ENCODE measurements around the gene RPL19. TPM values are rescaled to one million over a fixed set of nuclear protein-coding genes. Genes with fewer than 3 reads are reported as not detected.
A peak's percentile ranks its signal among the peaks of the same experiment; 100 is the strongest.

RPL19 gene
- total and polyA plus RNA-seq, 8 donors, result 1,114 to 4,546 (median 2,476) TPM

DNA sequence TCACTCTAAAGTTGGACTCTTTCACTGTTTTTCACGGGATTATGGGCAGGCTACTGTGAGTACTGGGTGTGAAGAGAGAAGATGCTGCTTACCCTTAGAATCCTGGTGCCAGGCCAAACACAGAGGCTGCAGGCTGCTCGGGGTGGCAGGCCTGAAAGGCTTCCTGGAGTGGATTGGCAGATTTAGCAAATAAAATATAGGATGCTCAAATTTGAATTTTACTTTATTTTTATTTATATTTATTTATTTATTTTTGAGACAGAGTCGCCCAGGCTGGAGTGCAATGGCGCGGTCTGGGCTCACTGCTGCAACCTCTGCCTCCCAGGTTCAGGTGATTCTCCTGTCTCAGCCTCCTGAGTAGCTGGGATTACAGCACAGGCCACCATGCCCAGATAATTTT is 40.5 kb downstream of the RPL19 start:
- peaks cover 0 to 74% (median 5%) of the 10 kb centered on the region in 3 donors for H3K27me3 ChIP-seq
- intact Hi-C loops (cut with DNase I; ENCODE audit: low total_unique reads), result loop anchor here (5.0 kb wide), 1 partner anchor 33 kb away; no protein-coding TSS in a partner anchor
- WGBS, 5 donors, result 78 to 90% (median 90%) methylated on average over 5 of the region's 5 CpGs

GRCh38 chr17:39243155-39243554 is 43.1 kb downstream of the RPL19 start:
- 67 to 73% (median 70%) methylated on average over 8 of the region's 8 CpGs for WGBS, 5 donors
- peaks cover 5 to 24% (median 13%) of the 10 kb centered on the region in 4 donors for H3K4me1 ChIP-seq
- H3K9me3 ChIP-seq, result no peaks in the 10 kb centered on the region
- no peak for DNase-seq
- H3K27me3 ChIP-seq, result peaks cover 0 to 53% (median 5%) of the 10 kb centered on the region in 3 donors
- intact Hi-C loops (cut with DNase I; ENCODE audit: low total_unique reads), result loop anchor here (5.0 kb wide), 1 partner anchor 36 kb away; no protein-coding TSS in a partner anchor
- H3K27ac ChIP-seq, result no peak overlapping the region
- TF ChIP-seq, protein P1, sequence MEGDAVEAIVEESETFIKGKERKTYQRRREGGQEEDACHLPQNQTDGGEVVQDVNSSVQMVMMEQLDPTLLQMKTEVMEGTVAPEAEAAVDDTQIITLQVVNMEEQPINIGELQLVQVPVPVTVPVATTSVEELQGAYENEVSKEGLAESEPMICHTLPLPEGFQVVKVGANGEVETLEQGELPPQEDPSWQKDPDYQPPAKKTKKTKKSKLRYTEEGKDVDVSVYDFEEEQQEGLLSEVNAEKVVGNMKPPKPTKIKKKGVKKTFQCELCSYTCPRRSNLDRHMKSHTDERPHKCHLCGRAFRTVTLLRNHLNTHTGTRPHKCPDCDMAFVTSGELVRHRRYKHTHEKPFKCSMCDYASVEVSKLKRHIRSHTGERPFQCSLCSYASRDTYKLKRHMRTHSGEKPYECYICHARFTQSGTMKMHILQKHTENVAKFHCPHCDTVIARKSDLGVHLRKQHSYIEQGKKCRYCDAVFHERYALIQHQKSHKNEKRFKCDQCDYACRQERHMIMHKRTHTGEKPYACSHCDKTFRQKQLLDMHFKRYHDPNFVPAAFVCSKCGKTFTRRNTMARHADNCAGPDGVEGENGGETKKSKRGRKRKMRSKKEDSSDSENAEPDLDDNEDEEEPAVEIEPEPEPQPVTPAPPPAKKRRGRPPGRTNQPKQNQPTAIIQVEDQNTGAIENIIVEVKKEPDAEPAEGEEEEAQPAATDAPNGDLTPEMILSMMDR (IDR thresholded peaks at IDR 0.05), result no peak
- TF ChIP-seq POLR2A (IDR thresholded peaks at IDR 0.05), result no peak
- no peak for TF ChIP-seq POLR2AphosphoS5 (IDR thresholded peaks at IDR 0.05)
- no peak for TF ChIP-seq EP300 (IDR thresholded peaks at IDR 0.05)
- no peaks in the 10 kb centered on the region for H3K36me3 ChIP-seq
- H3K4me3 ChIP-seq, result no peak overlapping the region

More for the DNA sequence above, 40.5 kb downstream of the RPL19 start:
- H3K27ac ChIP-seq, result no peak overlapping the region
- no peak for DNase-seq
- H3K9me3 ChIP-seq, result no peaks in the 10 kb centered on the region
- peaks cover 5 to 26% (median 14%) of the 10 kb centered on the region in 4 donors for H3K4me1 ChIP-seq
- TF ChIP-seq, protein P1 (IDR thresholded peaks at IDR 0.05), result no peak
- TF ChIP-seq EP300 (IDR thresholded peaks at IDR 0.05), result no peak
- TF ChIP-seq POLR2A (IDR thresholded peaks at IDR 0.05), result no peak
- TF ChIP-seq POLR2AphosphoS5 (IDR thresholded peaks at IDR 0.05), result no peak
- H3K36me3 ChIP-seq, result no peaks in the 10 kb centered on the region
- no peak overlapping the region for H3K4me3 ChIP-seq

DNA sequence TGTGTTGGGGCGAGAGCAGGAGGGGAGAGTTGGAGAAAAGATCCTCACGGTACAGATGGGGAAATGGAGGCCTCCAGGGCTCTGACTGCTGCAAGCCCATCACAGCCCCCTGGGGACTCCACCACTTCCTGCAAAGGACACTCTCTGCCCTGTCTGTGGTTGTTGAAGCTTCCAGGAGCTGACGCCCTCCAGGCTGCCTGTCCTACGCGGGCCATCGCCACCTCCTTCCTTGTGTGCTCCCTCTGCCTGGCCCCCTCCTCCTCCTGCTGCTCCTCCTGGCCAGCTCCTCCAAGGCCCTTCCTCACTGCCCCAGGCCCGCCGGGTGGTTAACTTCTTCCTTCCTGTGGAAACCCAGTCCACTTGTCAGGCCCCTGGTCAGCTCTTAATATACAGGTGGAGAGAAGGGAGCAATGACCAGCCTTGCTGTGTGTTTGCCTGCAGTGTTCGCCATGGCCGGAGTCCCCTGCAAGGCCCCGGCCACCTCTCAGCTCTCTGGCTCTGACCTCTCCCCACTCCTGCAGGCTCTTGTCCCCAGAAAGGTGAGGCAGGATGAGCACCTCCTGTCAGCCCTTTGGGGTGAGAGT is 44.0 kb downstream of the RPL19 start:
- intact Hi-C loops (cut with DNase I; ENCODE audit: low total_unique reads), result loop anchor here (5.0 kb wide), 1 partner anchor 37 kb away; no protein-coding TSS in a partner anchor
- Histone ChIP-seq H3K9me3 (no peaks in the 10 kb centered on the region), H3K4me1 (peaks cover 0 to 14% (median 4%) of the 10 kb centered on the region in 4 donors), H3K27me3 (peaks cover 0 to 44% (median 5%) of the 10 kb centered on the region in 3 donors), H3K36me3 (no peaks in the 10 kb centered on the region), H3K27ac (no peak overlapping the region), H3K4me3 (no peak overlapping the region)
- 42 to 67% (median 58%) methylated on average over 7 to 11 of the region's 11 CpGs for WGBS, 5 donors
- peak in 1 of 2 donors; percentile 34 for DNase-seq
- TF ChIP-seq EP300 (IDR thresholded peaks at IDR 0.05), result no peak
- no peak for TF ChIP-seq POLR2AphosphoS5 (IDR thresholded peaks at IDR 0.05)
- no peak for TF ChIP-seq POLR2A (IDR thresholded peaks at IDR 0.05)
- TF ChIP-seq, protein P1 (IDR thresholded peaks at IDR 0.05), result no peak

DNA sequence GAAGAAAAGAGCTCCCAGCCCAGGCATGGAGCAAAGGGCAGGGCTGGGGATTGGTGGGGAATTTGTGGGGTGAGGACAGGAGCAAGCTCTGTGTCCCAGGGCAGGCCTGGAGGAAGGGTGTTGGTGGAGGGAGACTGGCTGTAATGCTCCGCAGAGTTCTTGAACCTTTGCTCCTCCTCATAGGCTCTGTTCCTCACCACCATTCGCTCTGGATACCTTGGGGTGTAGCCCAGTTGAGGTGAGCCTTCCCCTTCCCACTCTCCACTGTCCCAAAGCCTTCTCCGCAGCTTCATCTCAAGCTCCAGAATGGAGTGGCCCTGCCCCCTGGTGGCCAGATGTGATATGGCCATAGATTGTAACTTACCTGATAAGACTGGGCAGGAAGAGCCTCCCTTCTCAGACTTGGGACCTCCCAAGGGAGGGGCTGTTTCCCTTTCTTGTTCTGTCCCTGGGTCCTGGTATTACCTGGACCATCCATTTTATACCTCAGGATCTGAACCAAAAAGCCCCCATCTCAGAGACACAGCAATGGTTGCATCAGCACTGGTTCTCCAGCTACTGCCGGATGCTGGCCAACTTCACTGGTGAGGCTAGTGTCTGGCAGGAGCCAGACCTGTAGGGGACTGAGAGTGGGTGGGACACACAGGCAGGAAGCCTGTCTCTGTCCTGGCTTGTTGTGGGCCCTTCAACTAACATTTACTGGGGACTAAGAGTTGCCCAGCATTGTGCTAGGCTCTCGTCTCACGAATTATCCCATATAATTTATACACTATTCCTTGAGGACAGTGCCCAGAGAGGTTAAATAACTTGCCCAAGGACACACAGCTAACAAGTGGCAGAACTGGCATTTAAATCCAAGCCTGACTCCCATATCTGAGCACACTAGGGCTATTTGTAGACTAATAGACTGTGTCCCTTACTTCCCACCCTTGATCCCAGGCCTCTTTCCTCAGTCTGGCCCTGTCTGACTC is 44.8 kb downstream of the RPL19 start:
- intact Hi-C loops (cut with DNase I; ENCODE audit: low total_unique reads), result loop anchor here (5.0 kb wide), 1 partner anchor 38 kb away; no protein-coding TSS in a partner anchor
- no peak overlapping the region for H3K27ac ChIP-seq
- H3K4me1 ChIP-seq, result peaks cover 0 to 14% (median 4%) of the 10 kb centered on the region in 4 donors
- peak; percentile 92 to 93 for DNase-seq
- WGBS, 5 donors, result 41 to 46% (median 45%) methylated on average over 6 of the region's 6 CpGs
- no peaks in the 10 kb centered on the region for H3K36me3 ChIP-seq
- TF ChIP-seq, protein P1 (IDR thresholded peaks at IDR 0.05), result peak in 6 of 7 experiments; percentile 44 to 99 (median 90)
- no peak for TF ChIP-seq POLR2A (IDR thresholded peaks at IDR 0.05)
- no peak for TF ChIP-seq EP300 (IDR thresholded peaks at IDR 0.05)
- TF ChIP-seq POLR2AphosphoS5 (IDR thresholded peaks at IDR 0.05), result peak in 1 of 3 donors; percentile 82
- no peak overlapping the region for H3K4me3 ChIP-seq
- H3K9me3 ChIP-seq, result no peaks in the 10 kb centered on the region
- H3K27me3 ChIP-seq, result peaks cover 0 to 36% (median under 1%) of the 10 kb centered on the region in 3 donors

All from stomach (tissue), 9 donors.